Uterus (tissue), 2 donors: Measurements from ENCODE around the gene TUT4.

Experiments used
- POLR2A ChIP-seq, 2 donors: fragments of 450-650 bp; IDR thresholded peaks; one replicate each; pipeline ENCODE4 v1.6.1; 2016; ENCODE audit warnings: antibody characterized with exemption in 2 of 2, mild to moderate bottlenecking in 1 of 2, moderate library complexity in 1 of 2
- TF ChIP-seq, protein P1 (sequence below), 4 experiments: fragments of 200-600 bp in 2 of 4; fragments of 450-650 bp in 2 of 4; sonication (generic) in 2 of 4; IDR thresholded peaks; one replicate each; pipeline ENCODE4 v1.5.1; 2016 to 2019; ENCODE audit warnings: antibody characterized with exemption in 4 of 4, mild to moderate bottlenecking in 2 of 4, moderate library complexity in 1 of 4

- TF ChIP-seq, protein P1, sequence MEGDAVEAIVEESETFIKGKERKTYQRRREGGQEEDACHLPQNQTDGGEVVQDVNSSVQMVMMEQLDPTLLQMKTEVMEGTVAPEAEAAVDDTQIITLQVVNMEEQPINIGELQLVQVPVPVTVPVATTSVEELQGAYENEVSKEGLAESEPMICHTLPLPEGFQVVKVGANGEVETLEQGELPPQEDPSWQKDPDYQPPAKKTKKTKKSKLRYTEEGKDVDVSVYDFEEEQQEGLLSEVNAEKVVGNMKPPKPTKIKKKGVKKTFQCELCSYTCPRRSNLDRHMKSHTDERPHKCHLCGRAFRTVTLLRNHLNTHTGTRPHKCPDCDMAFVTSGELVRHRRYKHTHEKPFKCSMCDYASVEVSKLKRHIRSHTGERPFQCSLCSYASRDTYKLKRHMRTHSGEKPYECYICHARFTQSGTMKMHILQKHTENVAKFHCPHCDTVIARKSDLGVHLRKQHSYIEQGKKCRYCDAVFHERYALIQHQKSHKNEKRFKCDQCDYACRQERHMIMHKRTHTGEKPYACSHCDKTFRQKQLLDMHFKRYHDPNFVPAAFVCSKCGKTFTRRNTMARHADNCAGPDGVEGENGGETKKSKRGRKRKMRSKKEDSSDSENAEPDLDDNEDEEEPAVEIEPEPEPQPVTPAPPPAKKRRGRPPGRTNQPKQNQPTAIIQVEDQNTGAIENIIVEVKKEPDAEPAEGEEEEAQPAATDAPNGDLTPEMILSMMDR (IDR thresholded peaks at IDR 0.05) = no peak
- no peak for TF ChIP-seq POLR2A (IDR thresholded peaks at IDR 0.05)
These were observed 3.9 kb upstream of the TUT4 start for GRCh38 chr1:52556641-52557360.
